GM19468 (cell line): ENCODE measurements around the gene GPR4.

Experiments used
- ATAC-seq: cut with Tn5 transposase; IDR thresholded peaks from one replicate; pipeline ENCODE4 v1.9.1; 2021; ENCODE audit warnings: mild to moderate bottlenecking, moderate library complexity, moderate number of reproducible peaks; ENCODE audit not compliant: unreplicated experiment; ENCODE audit errors: extremely low read depth

GPR4 gene

DNA sequence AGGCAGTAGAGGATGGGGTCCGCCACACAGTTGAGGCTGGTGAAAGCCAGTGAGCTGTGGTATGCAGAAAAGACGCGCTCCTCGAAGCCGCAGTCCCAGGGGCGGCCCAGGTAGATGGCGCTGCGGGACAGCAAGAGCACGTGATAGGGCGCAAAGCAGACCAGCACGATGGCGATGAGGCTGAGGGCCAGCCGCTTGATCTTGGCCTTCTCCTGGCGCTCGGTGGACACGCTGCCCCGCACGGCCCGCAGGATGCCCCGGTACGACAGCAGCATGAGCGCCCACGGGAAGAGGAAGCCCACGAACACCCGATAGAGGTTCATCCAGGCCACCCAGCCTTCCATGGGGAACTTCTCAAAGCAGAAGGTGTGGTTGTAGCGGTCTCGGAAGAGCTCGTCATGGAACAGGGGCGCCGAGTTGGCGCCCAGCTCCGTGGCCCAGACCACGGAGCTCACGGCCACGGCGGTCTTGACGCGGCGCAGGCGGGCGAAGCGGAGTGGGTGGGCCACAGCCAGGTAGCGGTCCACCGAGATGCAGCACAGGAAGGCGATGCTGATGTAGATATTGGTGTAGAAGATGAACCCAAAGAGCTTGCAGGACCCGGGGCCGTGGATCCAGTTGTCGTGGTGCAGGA lies 10.9 kb downstream of the GPR4 start:
- ATAC-seq = no peak

- no peak for ATAC-seq
Measured at GRCh38 chr19:45590300-45591003, 11.6 kb downstream of the GPR4 start.

GRCh38 chr19:45589768-45590167 lies 12.2 kb downstream of the GPR4 start:
- no peak for ATAC-seq

GRCh38 chr19:45587873-45588272 lies 14.1 kb downstream of the GPR4 start:
- ATAC-seq = no peak

- ATAC-seq = no peak
Measured at GRCh38 chr19:45585158-45585577, 16.8 kb downstream of the GPR4 start.

GRCh38 chr19:45584332-45585157 lies 17.5 kb downstream of the GPR4 start, which contains the start of gene OPA3:
Gene OPA3 (minus strand): TSS chr19:45584802. CDS start chr19:45584764, 38 bp downstream.
- ATAC-seq = peak; percentile 93

- no peak for ATAC-seq
Measured at GRCh38 chr19:45581576-45581975, 20.4 kb downstream of the GPR4 start.

GRCh38 chr19:45578861-45579260 lies 23.2 kb downstream of the GPR4 start:
- ATAC-seq = no peak

DNA sequence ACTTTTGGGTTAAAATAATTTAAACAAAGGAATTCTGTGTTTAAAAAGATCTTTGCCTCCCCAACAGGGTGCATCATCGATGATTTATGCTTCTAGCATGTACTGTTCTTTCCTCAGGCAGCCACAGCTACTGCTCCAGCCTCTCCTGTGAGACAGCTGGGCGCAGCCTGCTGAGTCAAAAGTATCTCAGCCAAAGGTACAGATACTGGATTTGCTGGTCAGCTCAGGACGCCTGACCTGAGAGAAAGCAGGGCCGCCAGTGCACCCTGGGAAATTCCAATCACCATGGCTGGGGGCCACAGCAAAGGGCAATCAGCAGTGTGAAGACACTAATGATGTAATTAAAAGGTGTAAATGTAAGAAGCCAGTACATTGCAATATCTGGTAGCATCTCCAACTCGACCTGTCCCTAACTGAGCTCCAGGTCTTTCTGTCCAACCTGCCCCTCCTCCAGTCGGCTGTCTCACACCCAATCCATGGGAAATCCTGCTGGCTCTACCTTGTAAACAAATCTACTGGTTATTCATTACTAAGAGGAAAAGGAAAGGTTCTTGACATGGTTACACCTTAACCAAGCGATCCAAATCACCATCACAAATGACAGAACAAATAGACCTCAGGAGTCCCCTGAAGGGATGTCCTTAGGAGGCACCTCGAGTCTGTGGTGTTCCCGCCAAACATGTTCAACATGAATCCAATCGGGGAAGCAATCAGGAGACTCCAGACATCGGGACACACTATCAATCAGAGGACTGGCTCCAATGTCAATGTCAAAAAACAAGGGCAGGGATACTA lies 24.7 kb downstream of the GPR4 start:
- no peak for ATAC-seq

GRCh38 chr19:45576682-45577081 lies 25.3 kb downstream of the GPR4 start:
- no peak for ATAC-seq

GRCh38 chr19:45575216-45575615 lies 26.8 kb downstream of the GPR4 start:
- ATAC-seq = no peak

- no peak for ATAC-seq
Measured at GRCh38 chr19:45574526-45574925, 27.5 kb downstream of the GPR4 start.

DNA sequence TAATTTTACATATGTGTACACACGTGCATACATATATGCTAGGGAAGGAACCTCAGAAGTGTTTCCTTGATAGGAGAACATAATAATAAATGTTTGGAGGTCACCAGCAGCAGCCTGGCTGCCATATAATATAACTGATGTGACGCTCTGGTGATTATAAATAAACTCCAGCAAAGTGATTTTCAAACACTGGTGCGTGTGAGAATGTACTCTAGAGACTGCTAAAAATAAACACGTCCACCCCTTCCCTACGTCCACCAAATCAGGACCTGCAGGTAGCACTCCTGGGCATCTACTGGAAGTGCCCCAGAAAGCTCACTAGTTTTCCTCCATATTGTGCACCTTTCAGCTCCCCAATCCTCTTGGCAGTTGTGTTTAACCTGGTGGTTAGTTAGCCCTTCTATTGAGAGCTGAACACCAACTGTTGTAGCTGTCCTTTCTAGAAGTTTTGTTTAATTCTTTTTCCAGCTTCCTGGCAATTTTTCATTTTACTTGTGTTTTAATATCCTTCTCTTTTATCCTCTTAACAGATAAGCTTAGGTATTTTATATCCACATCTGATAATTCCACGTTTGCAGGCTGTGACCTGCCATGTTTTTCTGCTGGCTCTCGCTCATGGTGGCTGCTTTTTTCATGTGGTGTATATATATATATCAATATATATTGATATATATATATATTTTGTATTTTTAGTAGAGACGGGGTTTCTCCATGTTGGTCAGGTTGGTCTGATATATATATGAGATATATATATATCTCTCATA lies 30.4 kb downstream of the GPR4 start:
- ATAC-seq = no peak

DNA sequence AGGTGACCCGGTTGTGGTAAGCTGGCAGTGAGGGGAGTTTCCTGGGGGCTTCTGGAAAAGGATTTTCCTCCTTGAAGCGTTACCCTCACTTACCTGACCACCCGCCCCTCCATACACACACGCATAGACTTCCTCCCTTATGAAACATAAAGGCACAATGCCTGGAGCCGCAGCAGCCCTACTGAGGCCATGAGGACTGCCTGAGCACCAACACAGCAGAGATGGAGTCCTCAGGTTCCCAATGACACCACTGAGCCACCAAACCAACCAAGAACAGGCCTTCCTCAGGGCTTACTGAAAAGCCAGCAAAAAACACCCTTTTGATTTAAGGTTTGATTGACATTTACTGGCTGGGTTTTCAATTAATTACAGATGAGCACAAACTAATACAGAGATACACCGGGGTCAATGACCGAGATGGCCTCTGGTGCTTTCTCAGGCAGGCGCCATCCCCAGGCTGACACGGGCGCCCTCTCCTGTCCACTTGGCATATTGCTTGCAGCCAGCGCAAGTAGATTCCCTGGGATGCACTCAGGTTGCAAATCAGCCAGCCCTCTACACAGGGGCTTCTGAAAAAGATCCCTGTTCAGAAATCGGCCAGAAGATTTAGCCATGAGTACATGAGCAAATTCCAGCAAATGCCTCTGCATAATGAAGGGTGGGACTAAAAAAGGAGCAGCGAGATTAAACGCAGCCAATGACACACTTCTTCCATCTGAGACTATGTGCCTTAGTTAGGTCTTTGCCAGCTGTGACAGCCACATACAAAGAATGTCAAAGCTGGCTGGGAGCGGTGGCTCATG lies 32.2 kb downstream of the GPR4 start:
- no peak for ATAC-seq

- ATAC-seq = no peak
Measured at GRCh38 chr19:45568732-45569131, 33.3 kb downstream of the GPR4 start.

DNA sequence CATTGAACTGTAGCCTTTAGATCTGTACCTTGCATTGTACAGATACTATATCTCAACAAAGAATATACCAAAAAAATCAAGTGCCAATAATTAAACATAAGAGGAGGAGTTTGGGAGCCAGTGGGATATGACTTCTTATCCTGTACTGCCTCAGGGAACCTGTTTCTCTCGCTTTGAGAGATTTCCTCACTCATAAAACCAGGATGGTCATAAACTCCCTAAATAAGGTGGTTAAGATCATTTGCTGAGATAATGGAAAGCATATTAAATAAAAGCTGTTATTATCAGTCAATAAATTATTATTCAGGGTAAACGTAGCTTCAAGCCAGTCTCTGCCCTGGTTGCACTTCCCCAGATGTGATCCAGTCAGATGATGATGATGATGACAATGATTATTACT lies 34.4 kb downstream of the GPR4 start:
- no peak for ATAC-seq

DNA sequence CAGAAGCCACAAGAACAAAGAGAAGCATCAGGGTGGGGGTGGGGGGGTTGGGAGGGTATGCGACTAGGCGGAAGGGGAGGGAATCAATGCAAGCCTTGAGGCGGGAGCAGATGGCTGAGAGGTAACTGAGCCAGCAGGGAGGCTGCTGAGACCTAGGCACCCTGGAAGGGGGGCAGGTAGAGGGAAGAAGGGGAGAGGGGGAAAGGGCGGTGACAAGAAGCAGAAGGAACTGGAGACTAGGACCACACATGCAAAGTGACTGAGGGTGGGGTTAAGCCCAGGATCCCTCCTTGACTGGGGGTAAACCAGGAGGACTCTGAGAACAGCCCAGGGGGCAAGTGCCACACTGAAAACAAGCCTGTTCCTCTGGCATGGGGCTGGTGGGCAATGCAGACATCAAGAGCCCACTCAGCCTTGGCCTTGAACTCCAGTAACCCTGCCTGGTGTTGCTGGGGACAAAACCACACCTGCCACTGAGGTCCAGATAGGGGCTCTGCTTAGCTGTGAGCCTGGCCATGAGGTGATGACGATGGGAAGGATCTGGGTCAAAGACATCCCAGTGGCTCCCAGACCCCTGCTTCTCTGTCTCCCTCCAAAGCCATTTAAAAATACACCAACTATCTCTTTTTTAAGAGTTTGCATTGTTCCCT lies 37.8 kb downstream of the GPR4 start:
- no peak for ATAC-seq

GRCh38 chr19:45560686-45561085 lies 41.3 kb downstream of the GPR4 start:
- ATAC-seq = no peak
